AG04449 (cell line): ENCODE measurements around the gene CATSPER3.
"Not testable (repeated sequence)": the region's sequence is repeated elsewhere in the genome, so short reads cannot be mapped to it uniquely, and the experiment has no call there.

ENCODE experiments used
- CTCF ChIA-PET: fragments of 350-600 bp; formaldehyde crosslinking; extraction: SDS; loops from one replicate; lab custom pipeline; 2021; ENCODE audit warnings: antibody characterized with exemption; lab: Yijun Ruan, JAX
- POLR2A ChIA-PET: fragments of 400-600, 350-600 bp; formaldehyde crosslinking; extraction: SDS; loops from one replicate; lab custom pipeline; 2020; ENCODE audit warnings: antibody characterized with exemption, inconsistent platforms; lab: Yijun Ruan, JAX
- DNase-seq: peaks from one replicate; pipeline ENCODE4 v3.0.0-alpha.2; 2010; ENCODE audit warnings: low read depth, low spot score
- H3K4me3 ChIP-seq: 2 replicates; pipeline ENCODE4 v1.5.1; 2011; ENCODE audit warnings: low read depth, mild to moderate bottlenecking, control low read depth, low read length
- TF ChIP-seq, protein P1 (sequence below): IDR thresholded peaks from one replicate; pipeline ENCODE4 v1.5.1; 2011; ENCODE audit warnings: mild to moderate bottlenecking, moderate library complexity, low read length, control low read depth, inconsistent platforms; ENCODE audit not compliant: insufficient read depth; ENCODE audit errors: missing control alignments

Gene CATSPER3

DNA sequence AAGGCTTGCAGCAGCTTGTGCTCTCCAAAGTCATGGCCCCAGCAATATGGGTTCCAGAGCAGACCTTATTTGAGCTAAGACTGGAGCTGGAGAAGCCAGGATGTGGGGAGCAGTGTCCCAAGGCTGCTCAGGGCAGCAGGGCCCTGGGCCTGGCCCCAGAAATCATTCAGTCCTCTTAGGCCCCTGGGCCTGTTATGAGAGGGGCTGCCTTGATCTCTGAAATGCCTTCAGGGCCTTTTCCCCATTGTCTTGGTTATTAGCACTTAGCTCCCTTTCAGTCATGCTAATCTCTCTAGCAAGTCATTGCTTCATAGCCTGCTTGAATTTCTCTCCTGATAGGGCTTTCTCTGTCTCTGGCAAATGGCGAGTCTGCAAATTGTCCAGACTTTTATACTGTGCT, 9.1 kb downstream of the CATSPER3 start:
- no peak for DNase-seq
- POLR2A ChIA-PET = no interaction called here
- TF ChIP-seq, protein P1, sequence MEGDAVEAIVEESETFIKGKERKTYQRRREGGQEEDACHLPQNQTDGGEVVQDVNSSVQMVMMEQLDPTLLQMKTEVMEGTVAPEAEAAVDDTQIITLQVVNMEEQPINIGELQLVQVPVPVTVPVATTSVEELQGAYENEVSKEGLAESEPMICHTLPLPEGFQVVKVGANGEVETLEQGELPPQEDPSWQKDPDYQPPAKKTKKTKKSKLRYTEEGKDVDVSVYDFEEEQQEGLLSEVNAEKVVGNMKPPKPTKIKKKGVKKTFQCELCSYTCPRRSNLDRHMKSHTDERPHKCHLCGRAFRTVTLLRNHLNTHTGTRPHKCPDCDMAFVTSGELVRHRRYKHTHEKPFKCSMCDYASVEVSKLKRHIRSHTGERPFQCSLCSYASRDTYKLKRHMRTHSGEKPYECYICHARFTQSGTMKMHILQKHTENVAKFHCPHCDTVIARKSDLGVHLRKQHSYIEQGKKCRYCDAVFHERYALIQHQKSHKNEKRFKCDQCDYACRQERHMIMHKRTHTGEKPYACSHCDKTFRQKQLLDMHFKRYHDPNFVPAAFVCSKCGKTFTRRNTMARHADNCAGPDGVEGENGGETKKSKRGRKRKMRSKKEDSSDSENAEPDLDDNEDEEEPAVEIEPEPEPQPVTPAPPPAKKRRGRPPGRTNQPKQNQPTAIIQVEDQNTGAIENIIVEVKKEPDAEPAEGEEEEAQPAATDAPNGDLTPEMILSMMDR = no peak
- H3K4me3 ChIP-seq = no peak overlapping the region
- CTCF ChIA-PET = no interaction called here

- DNase-seq = no peak
- CTCF ChIA-PET = no interaction called here
- TF ChIP-seq, protein P1 = no peak
- POLR2A ChIA-PET = no interaction called here
- H3K4me3 ChIP-seq = no peak overlapping the region
Measured at GRCh38 chr5:134979416-134979815, 11.7 kb downstream of the CATSPER3 start.

GRCh38 chr5:134982230-134982629, 14.5 kb downstream of the CATSPER3 start:
- DNase-seq = no peak
- no peak overlapping the region for H3K4me3 ChIP-seq
- CTCF ChIA-PET = no interaction called here
- TF ChIP-seq, protein P1 = no peak
- POLR2A ChIA-PET = no interaction called here

DNA sequence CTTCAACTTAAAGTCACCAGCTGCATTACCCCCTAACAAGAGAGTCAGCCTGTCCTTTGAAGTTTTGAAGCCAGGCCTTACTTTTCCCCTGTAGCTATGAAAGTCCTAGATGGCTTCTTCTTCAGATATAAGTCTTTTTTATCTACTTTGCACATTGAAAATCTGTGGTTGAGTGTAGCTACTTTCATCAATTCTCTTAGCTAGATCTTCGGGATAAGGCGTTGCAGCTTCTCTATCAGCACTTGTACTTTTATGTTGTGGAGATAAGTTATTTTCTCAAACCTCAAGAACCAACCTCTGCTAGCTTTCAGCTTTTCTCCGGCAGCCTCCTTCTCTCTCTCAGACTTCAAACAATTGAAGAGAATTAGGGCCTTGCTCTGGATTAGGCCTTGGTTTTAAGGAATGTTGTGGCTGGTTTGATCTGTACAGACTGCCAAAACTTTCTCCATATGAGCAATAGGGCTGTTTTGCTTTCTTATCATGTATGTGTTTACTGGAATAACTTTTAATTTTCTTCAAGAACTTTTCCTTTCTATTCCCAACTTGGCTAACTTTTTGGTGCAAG, 21.6 kb downstream of the CATSPER3 start:
- ChIA-PET POLR2A (no interaction called here), CTCF (no interaction called here)
- DNase-seq = no peak
- TF ChIP-seq, protein P1 = no peak
- no peak overlapping the region for H3K4me3 ChIP-seq

GRCh38 chr5:134990183-134990582, 22.5 kb downstream of the CATSPER3 start:
- CTCF ChIA-PET, DNase-seq, H3K4me3 ChIP-seq, POLR2A ChIA-PET: not testable (repeated sequence)

DNA sequence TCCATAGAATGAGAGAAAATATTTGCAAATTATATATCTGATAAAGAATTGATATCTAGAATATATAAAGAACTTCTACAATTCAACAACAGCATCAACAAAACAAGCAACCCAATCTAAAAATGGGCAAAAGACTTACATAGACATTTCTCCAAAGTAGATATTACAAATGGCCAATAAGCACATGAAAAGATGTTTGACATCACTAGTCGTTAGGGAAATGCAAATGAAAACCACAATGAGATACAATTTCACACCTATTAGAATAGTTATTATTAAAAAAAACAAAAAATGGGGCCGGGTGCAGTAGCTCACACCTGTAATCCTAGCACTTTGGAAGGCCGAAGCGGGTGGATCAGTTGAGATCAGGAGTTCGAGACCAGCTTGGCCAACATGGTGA, 24.4 kb downstream of the CATSPER3 start:
- H3K4me3 ChIP-seq = no peak overlapping the region
- TF ChIP-seq, protein P1 = no peak
- no peak for DNase-seq
- ChIA-PET CTCF (no interaction called here), POLR2A (no interaction called here)

- ChIA-PET POLR2A (no interaction called here), CTCF (no interaction called here)
- H3K4me3 ChIP-seq = no peak overlapping the region
- TF ChIP-seq, protein P1 = no peak
- DNase-seq = no peak
Measured at GRCh38 chr5:134993161-134993560, 25.5 kb downstream of the CATSPER3 start.
